HEK293T (cell line): ENCODE data around the gene FN1.

Experiments
- CTCF ChIA-PET: fragments of 350-600 bp; formaldehyde crosslinking; extraction: SDS; loops from one replicate; lab custom pipeline; 2021; ENCODE audit warnings: antibody characterized with exemption, inconsistent platforms; lab: Yijun Ruan, JAX
- POLR2A ChIA-PET: fragments of 350-600 bp; formaldehyde crosslinking; extraction: SDS; loops from one replicate; lab custom pipeline; 2020; ENCODE audit warnings: antibody characterized with exemption, inconsistent platforms; lab: Yijun Ruan, JAX
- DNase-seq: peaks from one replicate; pipeline ENCODE4 v3.0.0; 2012; ENCODE audit warnings: mixed read lengths; ENCODE audit errors: extremely low spot score
- ARNT ChIP-seq: fragments of 450-650 bp; IDR thresholded peaks from 2 replicates; pipeline ENCODE4 v1.6.1; 2017; ENCODE audit warnings: mild to moderate bottlenecking
- BHLHE40 ChIP-seq: fragments of 450-650 bp; IDR thresholded peaks from 2 replicates; pipeline ENCODE4 v1.6.1; 2016; ENCODE audit warnings: mild to moderate bottlenecking, moderate library complexity, borderline replicate concordance
- CTBP1 ChIP-seq: fragments of 450-650 bp; IDR thresholded peaks from 2 replicates; pipeline ENCODE4 v1.6.1; 2016; ENCODE audit warnings: borderline replicate concordance
- ELF4 ChIP-seq: fragments of 450-650 bp; IDR thresholded peaks from 2 replicates; pipeline ENCODE4 v1.6.1; 2017; ENCODE audit warnings: antibody characterized with exemption
- FOXA1 ChIP-seq: fragments of 450-650 bp; IDR thresholded peaks from 2 replicates; pipeline ENCODE4 v1.6.1; 2016; ENCODE audit warnings: mild to moderate bottlenecking
- FOXK2 ChIP-seq: fragments of 450-650 bp; IDR thresholded peaks from 2 replicates; pipeline ENCODE4 v1.6.1; 2016; ENCODE audit warnings: mild to moderate bottlenecking
- FOXM1 ChIP-seq: fragments of 450-650 bp; IDR thresholded peaks from 2 replicates; pipeline ENCODE4 v1.6.1; 2017; ENCODE audit warnings: mild to moderate bottlenecking, borderline replicate concordance
- HDGF ChIP-seq: fragments of 450-650 bp; IDR thresholded peaks from 2 replicates; pipeline ENCODE4 v1.6.1; 2017; ENCODE audit warnings: antibody characterized with exemption, borderline replicate concordance
- L3MBTL2 ChIP-seq: fragments of 450-650 bp; conservative IDR thresholded peaks from 2 replicates; pipeline ENCODE4 v1.6.1; 2016; ENCODE audit warnings: mild to moderate bottlenecking
- LEF1 ChIP-seq: fragments of 450-650 bp; IDR thresholded peaks from 2 replicates; pipeline ENCODE4 v1.6.1; 2017; ENCODE audit warnings: mild to moderate bottlenecking, borderline replicate concordance
- NFRKB ChIP-seq: fragments of 450-650 bp; IDR thresholded peaks from 2 replicates; pipeline ENCODE4 v1.6.1; 2016; ENCODE audit warnings: mild to moderate bottlenecking, moderate library complexity
- SP1 ChIP-seq: fragments of 450-650 bp; IDR thresholded peaks from 2 replicates; pipeline ENCODE4 v1.6.1; 2017
- SUZ12 ChIP-seq: fragments of 450-650 bp; IDR thresholded peaks from 2 replicates; pipeline ENCODE4 v1.6.1; 2016; ENCODE audit warnings: mild to moderate bottlenecking
- TARDBP ChIP-seq: fragments of 450-650 bp; IDR thresholded peaks from 2 replicates; pipeline ENCODE4 v1.6.1; 2016
- ZNF384 ChIP-seq: fragments of 450-650 bp; IDR thresholded peaks from 2 replicates; pipeline ENCODE4 v1.6.1; 2016
- TF ChIP-seq, protein P1 (sequence below): fragments of 450-650 bp; IDR thresholded peaks from 2 replicates; pipeline ENCODE4 v1.6.1; 2016

The FN1 gene

DNA sequence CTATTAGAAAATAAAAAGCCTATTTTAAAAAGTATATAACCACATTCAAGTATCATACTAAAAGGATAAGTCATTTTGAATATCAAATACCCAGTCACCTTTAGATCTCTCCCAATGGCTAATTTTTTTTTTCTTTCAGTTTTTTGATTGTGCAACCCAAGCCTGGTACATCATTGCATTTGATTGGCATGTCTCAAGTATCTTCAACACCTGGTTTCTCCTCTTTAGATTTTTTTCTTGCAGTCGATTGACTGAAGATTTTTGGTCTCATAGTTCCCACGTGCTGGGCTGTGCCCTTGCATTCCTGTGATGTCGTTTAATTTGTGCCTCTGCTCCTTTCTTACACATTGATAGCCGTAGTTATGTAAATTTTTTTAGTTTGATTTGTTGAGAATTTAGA is 83.3 kb downstream of the FN1 start:
- ChIA-PET CTCF (no interaction called here), POLR2A (no interaction called here)
- DNase-seq: no peak
- TF ChIP-seq, protein P1, sequence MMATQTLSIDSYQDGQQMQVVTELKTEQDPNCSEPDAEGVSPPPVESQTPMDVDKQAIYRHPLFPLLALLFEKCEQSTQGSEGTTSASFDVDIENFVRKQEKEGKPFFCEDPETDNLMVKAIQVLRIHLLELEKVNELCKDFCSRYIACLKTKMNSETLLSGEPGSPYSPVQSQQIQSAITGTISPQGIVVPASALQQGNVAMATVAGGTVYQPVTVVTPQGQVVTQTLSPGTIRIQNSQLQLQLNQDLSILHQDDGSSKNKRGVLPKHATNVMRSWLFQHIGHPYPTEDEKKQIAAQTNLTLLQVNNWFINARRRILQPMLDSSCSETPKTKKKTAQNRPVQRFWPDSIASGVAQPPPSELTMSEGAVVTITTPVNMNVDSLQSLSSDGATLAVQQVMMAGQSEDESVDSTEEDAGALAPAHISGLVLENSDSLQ: peak; percentile 34
- TF ChIP-seq LEF1: no peak

DNA sequence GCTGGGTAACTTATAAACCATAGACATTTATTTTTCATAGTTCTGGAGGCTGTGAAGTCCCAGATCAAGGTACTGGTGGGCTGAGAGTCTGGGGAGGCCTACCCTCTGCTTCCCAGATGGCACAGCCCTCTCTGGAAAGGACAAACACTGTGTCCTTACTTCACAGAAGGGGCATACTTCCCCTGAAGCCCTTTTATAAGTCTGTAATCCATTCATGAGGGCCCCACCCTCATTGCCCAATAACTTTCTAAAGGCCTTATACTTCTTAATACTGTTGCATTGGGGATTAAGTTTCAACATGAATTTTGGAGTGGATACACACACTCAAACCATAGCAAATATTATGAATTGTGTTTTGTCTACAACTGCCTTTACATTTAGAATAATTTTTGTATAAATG is 88.0 kb downstream of the FN1 start:
- TF ChIP-seq FOXA1 (no peak), NFRKB (no peak), TARDBP (no peak), FOXM1 (no peak), LEF1 (no peak), L3MBTL2 (no peak), HDGF (no peak)
- ChIA-PET CTCF (no interaction called here), POLR2A (no interaction called here)
- DNase-seq: no peak

DNA sequence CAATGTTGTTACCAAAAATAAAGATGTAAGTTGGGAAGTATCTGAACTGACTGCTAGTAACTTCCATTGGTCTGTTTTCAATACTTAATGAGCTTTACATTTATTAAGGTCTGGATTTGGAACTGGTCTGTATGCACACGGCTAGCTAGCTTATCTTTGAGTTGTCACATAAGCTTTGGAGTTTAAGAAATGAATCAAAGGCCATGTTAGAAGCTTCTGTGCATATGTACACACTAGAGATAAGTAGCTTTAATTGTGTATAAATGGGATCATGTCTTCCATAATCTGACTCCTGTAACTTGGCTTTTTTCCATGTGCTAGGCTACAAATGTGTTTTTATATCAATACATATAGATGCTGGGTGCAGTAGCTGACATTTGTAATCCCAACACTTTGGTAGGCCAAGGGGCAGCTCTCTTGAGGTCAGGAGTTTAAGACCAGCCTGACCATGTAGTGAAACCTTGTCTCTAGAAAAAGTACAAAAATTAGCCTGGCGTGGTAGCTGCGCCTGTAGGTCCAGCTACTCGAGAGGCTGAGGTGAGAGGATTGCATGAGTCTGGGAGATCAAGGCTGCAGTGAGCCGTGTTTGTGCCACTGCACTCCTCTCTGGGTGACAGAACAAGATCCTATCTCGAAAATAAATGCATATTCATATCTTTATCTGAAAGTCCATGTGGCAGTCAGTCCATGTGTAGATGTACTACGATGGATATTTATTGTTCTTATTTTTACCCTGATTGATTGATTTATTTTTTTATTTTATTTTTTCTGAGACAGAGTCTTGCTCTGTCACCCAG is 96.8 kb downstream of the FN1 start:
- no peak for TF ChIP-seq L3MBTL2
- no peak for TF ChIP-seq ARNT
- TF ChIP-seq LEF1: no peak
- TF ChIP-seq, protein P1: no peak
- TF ChIP-seq ELF4: no peak
- no peak for TF ChIP-seq ZNF384
- TF ChIP-seq FOXK2: no peak
- no peak for TF ChIP-seq TARDBP
- TF ChIP-seq SP1: no peak
- no peak for TF ChIP-seq HDGF
- TF ChIP-seq FOXM1: no peak
- no peak for TF ChIP-seq CTBP1
- TF ChIP-seq NFRKB: no peak
- TF ChIP-seq FOXA1: no peak
- no peak for TF ChIP-seq BHLHE40
- no peak for TF ChIP-seq SUZ12
- CTCF ChIA-PET: interaction anchor here (0.6 kb wide), 1 partner anchor 13 kb away, joined by 5 read pairs; no protein-coding TSS in a partner anchor
- no peak for DNase-seq
- POLR2A ChIA-PET: interaction anchor here (0.6 kb wide), 1 partner anchor 21 kb away, joined by 3 read pairs; no protein-coding TSS in a partner anchor

- CTCF ChIA-PET: no interaction called here
- TF ChIP-seq, protein P1: no peak
- TF ChIP-seq CTBP1 (no peak), BHLHE40 (no peak), FOXK2 (no peak), ZNF384 (no peak), SP1 (no peak), ARNT (no peak), SUZ12 (no peak)
- POLR2A ChIA-PET: no interaction called here
- no peak for DNase-seq
These were observed 102.8 kb downstream of the FN1 start for GRCh38 chr2:215332872-215333595.

GRCh38 chr2:215328066-215328465 is 107.8 kb downstream of the FN1 start:
- no peak for DNase-seq
- POLR2A ChIA-PET: interaction anchor here (1.1 kb wide), 1 partner anchor 9 kb away, joined by 5 read pairs; no protein-coding TSS in a partner anchor
- CTCF ChIA-PET: no interaction called here
- TF ChIP-seq FOXK2: no peak
- no peak for TF ChIP-seq SP1
- no peak for TF ChIP-seq FOXM1
- TF ChIP-seq, protein P1: no peak
- TF ChIP-seq ARNT: no peak
- TF ChIP-seq FOXA1: no peak

GRCh38 chr2:215324811-215325210 is 111.1 kb downstream of the FN1 start:
- TF ChIP-seq, protein P1: no peak
- TF ChIP-seq BHLHE40 (no peak), CTBP1 (no peak), NFRKB (no peak)
- ChIA-PET CTCF (interaction anchor here (0.8 kb wide), 1 partner anchor 15 kb away, joined by 3 read pairs; no protein-coding TSS in a partner anchor), POLR2A (interaction anchor here (1.7 kb wide), 1 partner anchor 13 kb away, joined by 6 read pairs; the partner anchor contains the start of gene ATIC)
- DNase-seq: no peak
